SK-N-MC (cell line): ENCODE data around the gene ETNK1.

Source experiments
- DNase-seq: peaks from one replicate; pipeline ENCODE4 v3.0.0-alpha.2; 2011; ENCODE audit warnings: low read depth, low spot score
- H3K27ac ChIP-seq: fragments of 200-600 bp; sonication (generic); 2 replicates; pipeline ENCODE4 v1.5.1; 2016; ENCODE audit warnings: mixed run types
- H3K36me3 ChIP-seq: fragments of 200-600 bp; sonication (generic); 2 replicates; pipeline ENCODE4 v1.6.1; 2017; ENCODE audit warnings: antibody characterized with exemption, low read length, mixed read lengths; ENCODE audit not compliant: insufficient read depth
- H3K4me3 ChIP-seq: fragments of 200-600 bp; sonication (generic); 2 replicates; pipeline ENCODE4 v1.5.1; 2016
- H3K9ac ChIP-seq: fragments of 200-600 bp; sonication (generic); 2 replicates; pipeline ENCODE4 v1.8.0; 2017; ENCODE audit warnings: mixed run types, mixed read lengths; ENCODE audit not compliant: insufficient read length
- H3K9me3 ChIP-seq: fragments of 200-600 bp; sonication (generic); 2 replicates; pipeline ENCODE4 v1.6.1; 2017; ENCODE audit warnings: low read depth, mild to moderate bottlenecking, antibody characterized with exemption, low read length, moderate library complexity, mixed read lengths
- EZH2 ChIP-seq: fragments of 200-600 bp; sonication (generic); IDR thresholded peaks from one replicate; pipeline ENCODE4 v1.6.1; 2017; ENCODE audit warnings: antibody characterized with exemption
- FOXP2 ChIP-seq: optimal IDR thresholded peaks from 2 replicates; pipeline ENCODE3; 2011; ENCODE audit warnings: mild to moderate bottlenecking, moderate library complexity; ENCODE audit not compliant: insufficient read depth; ENCODE audit errors: extremely low read length, control extremely low read depth
- POLR2AphosphoS5 ChIP-seq: IDR thresholded peaks from 2 replicates; pipeline ENCODE4 v1.6.1; 2012; ENCODE audit warnings: mild to moderate bottlenecking, low read depth, low read length, borderline replicate concordance

ETNK1 gene

GRCh38 chr12:22665476-22665875 lies 40.5 kb downstream of the ETNK1 start:
- no peaks in the 10 kb centered on the region for H3K9me3 ChIP-seq
- TF ChIP-seq FOXP2 (no peak), EZH2 (no peak), POLR2AphosphoS5 (no peak)
- peaks cover 31% of the 10 kb centered on the region for H3K36me3 ChIP-seq
- no peak overlapping the region for H3K27ac ChIP-seq
- no peak overlapping the region for H3K4me3 ChIP-seq
- H3K9ac ChIP-seq = no peak overlapping the region
- no peak for DNase-seq

- Histone ChIP-seq H3K27ac (peak overlapping the region; percentile 66; the same call in 1 of the 2 replicates), H3K36me3 (peaks cover 35% of the 10 kb centered on the region), H3K9ac (peak overlapping the region; percentile 12), H3K9me3 (no peaks in the 10 kb centered on the region), H3K4me3 (0 out of 2 replicates have a peak overlapping the region, but pooled peaks have one; percentile 17)
- TF ChIP-seq FOXP2 (no peak), EZH2 (no peak), POLR2AphosphoS5 (no peak)
- no peak for DNase-seq
Observed at GRCh38 chr12:22667122-22667521, 42.2 kb downstream of the ETNK1 start.

GRCh38 chr12:22668441-22668840 lies 43.5 kb downstream of the ETNK1 start:
- Histone ChIP-seq H3K36me3 (peaks cover 46% of the 10 kb centered on the region), H3K4me3 (no peak overlapping the region), H3K9ac (no peak overlapping the region), H3K9me3 (no peaks in the 10 kb centered on the region), H3K27ac (no peak overlapping the region)
- DNase-seq = no peak
- TF ChIP-seq EZH2 (no peak), POLR2AphosphoS5 (no peak), FOXP2 (no peak)

GRCh38 chr12:22670762-22671161 lies 45.8 kb downstream of the ETNK1 start:
- Histone ChIP-seq H3K27ac (no peak overlapping the region), H3K9me3 (no peaks in the 10 kb centered on the region), H3K9ac (no peak overlapping the region), H3K4me3 (no peak overlapping the region), H3K36me3 (peaks cover 65% of the 10 kb centered on the region)
- DNase-seq = no peak
- TF ChIP-seq EZH2 = no peak
- no peak for TF ChIP-seq POLR2AphosphoS5
- no peak for TF ChIP-seq FOXP2

GRCh38 chr12:22672951-22673350 lies 48.0 kb downstream of the ETNK1 start:
- H3K9ac ChIP-seq = no peak overlapping the region
- no peak for TF ChIP-seq FOXP2

GRCh38 chr12:22677781-22678574 lies 53.0 kb downstream of the ETNK1 start:
- no peak overlapping the region for H3K27ac ChIP-seq
- no peak for DNase-seq

More at GRCh38 chr12:22672951-22673350, 48.0 kb downstream of the ETNK1 start:
- H3K36me3 ChIP-seq = peaks cover 68% of the 10 kb centered on the region
- no peak for DNase-seq
- H3K27ac ChIP-seq = no peak overlapping the region
- H3K4me3 ChIP-seq = no peak overlapping the region
- H3K9me3 ChIP-seq = no peaks in the 10 kb centered on the region

GRCh38 chr12:22682663-22683062 lies 57.7 kb downstream of the ETNK1 start:
- TF ChIP-seq EZH2 = no peak
- TF ChIP-seq FOXP2 = no peak
- TF ChIP-seq POLR2AphosphoS5 = no peak
- H3K9me3 ChIP-seq = no peaks in the 10 kb centered on the region
- DNase-seq = no peak
- peaks cover 49% of the 10 kb centered on the region for H3K36me3 ChIP-seq
- H3K9ac ChIP-seq = no peak overlapping the region
- H3K27ac ChIP-seq = no peak overlapping the region
- H3K4me3 ChIP-seq = no peak overlapping the region

More at GRCh38 chr12:22677781-22678574, 53.0 kb downstream of the ETNK1 start:
- no peak overlapping the region for H3K4me3 ChIP-seq
- peaks cover 62% of the 10 kb centered on the region for H3K36me3 ChIP-seq
- H3K9me3 ChIP-seq = no peaks in the 10 kb centered on the region
- TF ChIP-seq FOXP2 = no peak
- no peak for TF ChIP-seq POLR2AphosphoS5
- no peak for TF ChIP-seq EZH2
- H3K9ac ChIP-seq = no peak overlapping the region

GRCh38 chr12:22683131-22683530 lies 58.2 kb downstream of the ETNK1 start:
- no peak overlapping the region for H3K9ac ChIP-seq
- TF ChIP-seq FOXP2 (no peak), POLR2AphosphoS5 (no peak), EZH2 (no peak)
- no peak for DNase-seq
- no peak overlapping the region for H3K4me3 ChIP-seq
- no peak overlapping the region for H3K27ac ChIP-seq
- peaks cover 45% of the 10 kb centered on the region for H3K36me3 ChIP-seq
- H3K9me3 ChIP-seq = no peaks in the 10 kb centered on the region
